Measurements from ENCODE around the gene PLOD1. TPM values are rescaled to one million over a fixed set of nuclear protein-coding genes. Genes with fewer than 3 reads are reported as not detected.

Gene PLOD1
- total and polyA plus RNA-seq, 2 of the 13 experiments (the other 11 are each of a cell fraction or from before 2014, with no cell fraction given), result 70.1 to 318 TPM

DNA sequence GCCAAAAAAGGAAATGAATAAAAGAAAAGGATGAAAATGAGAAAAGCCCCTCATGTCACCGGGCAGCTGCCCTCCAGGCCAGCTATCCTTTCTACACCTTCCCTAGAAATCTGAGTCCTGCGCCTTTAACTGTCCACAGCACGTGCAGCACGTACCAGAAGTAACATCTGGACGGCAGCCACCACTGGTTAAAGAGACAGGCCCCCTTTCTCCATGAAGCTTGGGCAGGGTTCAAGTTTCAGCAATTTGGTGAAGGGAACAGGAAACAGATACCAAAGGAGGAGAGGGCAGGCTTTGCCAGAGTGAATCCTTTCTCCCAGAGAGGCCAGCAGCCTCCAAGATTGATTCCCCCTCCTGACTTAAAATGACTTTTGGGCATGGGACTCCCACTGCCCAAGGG, 4.7 kb upstream of the PLOD1 start (continued):
- TF ChIP-seq ZNF687 (CRISPR knock-in tag; IDR thresholded peaks at IDR 0.05), result peak; percentile 27; the same call in 1 of the 2 replicates
- no peak for TF ChIP-seq ZNF143 (CRISPR knock-in tag; IDR thresholded peaks at IDR 0.05)
- no peak for TF ChIP-seq ISX (CRISPR knock-in tag; conservative IDR thresholded peaks at IDR 0.05)
- 0 out of 2 replicates have a peak, but pooled peaks have one; percentile 16 for TF ChIP-seq SIX4 (CRISPR knock-in tag; IDR thresholded peaks at IDR 0.05)

GRCh38 chr1:11930571-11931445, 3.7 kb upstream of the PLOD1 start:
- FAIRE-seq (no peak), DNase-seq (ENCODE audit: low spot score) (peak; percentile 32), ATAC-seq (no peak)
- no TSS peak for BruUV-seq (replicated peaks)
- H3K27ac ChIP-seq (ENCODE audit: extremely low read length, insufficient read depth, low read length), result peak overlapping the region; percentile 35
- peak overlapping the region; percentile 24; the same call in 1 of the 2 replicates for H3K9ac ChIP-seq (ENCODE audit: insufficient read depth, low read depth, low read length)
- in situ Hi-C loops (cut with HindIII; ENCODE audit: extremely low pct_ligation_motif_present, low pct_unique_long_range_greater_than_20kb), result no loop called here
- H3K9me3 ChIP-seq (ENCODE audit: low read length), result no peaks in the 10 kb centered on the region
- no peaks in the 10 kb centered on the region for H4K20me1 ChIP-seq (ENCODE audit: insufficient read depth, low read length)
- no peaks in the 10 kb centered on the region for H3K36me3 ChIP-seq (replicated peaks in 1 of 2; ENCODE audit: control insufficient read depth in 1 of 2, insufficient read depth in 2 of 2, low read length in 2 of 2)
- peaks cover 17% of the 10 kb centered on the region for H3K79me2 ChIP-seq (ENCODE audit: insufficient read depth, low read length)
- no peaks in the 10 kb centered on the region; a peak in 1 of 5 replicates for H3K27me3 ChIP-seq (ENCODE audit: control insufficient read depth in 1 of 2, insufficient read depth in 2 of 2, low read length in 2 of 2)
- peak overlapping the region; percentile 74 for H3K4me2 ChIP-seq (ENCODE audit: low read depth, low read length)
- CTCF ChIA-PET (ENCODE audit: low intra/inter-chr PET ratio, low total read pairs), result no interaction called here
- 15% methylated on average over 7 of the region's 7 CpGs for WGBS (ENCODE audit: low lambda C conversion rate)
- no peak overlapping the region for H3K4me3 ChIP-seq (replicated peaks in 1 of 3; ENCODE audit: insufficient read depth in 1 of 3, low read depth in 2 of 3, low read length in 3 of 3)
- intact Hi-C loops (cut with micrococcal nuclease; ENCODE audit: unreplicated experiment), result no loop called here
- H3K4me1 ChIP-seq (ENCODE audit: insufficient read depth, low read length), result peaks cover 71% of the 10 kb centered on the region
- POLR2A ChIA-PET, result interaction anchor here (0.6 to 9.1 kb wide), 4 partner anchors 19 to 89 kb away, joined by 3 to 178 read pairs (median 4); partner anchors contain the start of genes MFN2 and MIIP
- no peak overlapping the region for H2AFZ ChIP-seq (ENCODE audit: low read length)
- TF ChIP-seq SOX13 (IDR thresholded peaks at IDR 0.05), result no peak
- TF ChIP-seq SOX13 (CRISPR knock-in tag; conservative IDR thresholded peaks at IDR 0.05 in 1 of 2, IDR thresholded peaks at IDR 0.05 in 1 of 2), result peak in 1 of 2 experiments; percentile 43; a peak in 1 of 4 replicates
- TF ChIP-seq ZNF263 (CRISPR knock-in tag; IDR thresholded peaks at IDR 0.05), result peak; percentile 55; the same call in 1 of the 2 replicates
- no peak for TF ChIP-seq ARID5B (CRISPR knock-in tag; IDR thresholded peaks at IDR 0.05)
- peak; percentile 39; the same call in 1 of the 2 replicates for TF ChIP-seq ZNF770 (CRISPR knock-in tag; IDR thresholded peaks at IDR 0.05)
